GM21529 (cell line): Measurements from ENCODE around the gene HSPE1.
A peak's percentile ranks its signal among the peaks of the same experiment; 100 is the strongest.
"Not testable (repeated sequence)": the region's sequence is repeated elsewhere in the genome, so short reads cannot be mapped to it uniquely, and the experiment has no call there.

Experiments used
- ATAC-seq: cut with Tn5 transposase; IDR thresholded peaks from one replicate; pipeline ENCODE4 v1.9.1; 2021; ENCODE audit not compliant: unreplicated experiment

Gene HSPE1

DNA sequence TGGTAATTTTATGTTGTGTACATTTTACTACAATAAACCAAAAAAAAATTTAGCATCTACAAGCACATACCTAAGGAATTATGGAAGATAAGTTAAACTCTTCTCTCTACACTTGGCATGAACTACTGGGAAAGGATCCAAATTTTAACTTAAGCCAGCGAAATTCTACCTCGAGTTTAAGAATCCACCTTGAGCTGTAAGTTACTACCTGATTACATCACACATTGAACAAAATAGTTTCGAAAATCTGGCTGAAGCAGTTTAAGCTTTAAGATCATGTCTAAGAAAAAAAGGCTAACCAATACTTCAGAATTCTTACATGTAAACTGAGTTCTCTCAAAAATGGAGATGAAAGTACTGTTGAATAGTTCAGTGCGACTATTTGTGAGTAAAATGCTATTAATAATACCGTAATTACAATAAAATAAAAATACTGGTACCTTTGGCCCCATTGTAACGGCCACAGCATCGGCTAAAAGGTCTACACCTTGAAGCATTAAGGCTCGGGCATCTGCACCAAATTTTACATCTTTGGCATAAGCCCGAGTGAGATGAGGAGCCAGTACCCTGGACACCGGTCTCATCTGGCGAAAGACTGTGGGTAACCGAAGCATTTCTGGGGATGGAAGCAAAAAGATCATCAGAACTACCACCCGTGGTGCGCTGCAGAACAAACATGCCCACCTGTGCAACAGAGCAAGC is 1.8 kb upstream of the HSPE1 start:
- ATAC-seq: no peak

GRCh38 chr2:197498937-197499593 is 1.1 kb upstream of the HSPE1 start:
- ATAC-seq: peak; percentile 23

GRCh38 chr2:197500503-197501131 is 438 bp downstream of the HSPE1 start:
- ATAC-seq: peak; percentile 1

GRCh38 chr2:197502201-197502600 is 2.0 kb downstream of the HSPE1 start:
- no peak for ATAC-seq

GRCh38 chr2:197502685-197503084 is 2.5 kb downstream of the HSPE1 start:
- no peak for ATAC-seq

DNA sequence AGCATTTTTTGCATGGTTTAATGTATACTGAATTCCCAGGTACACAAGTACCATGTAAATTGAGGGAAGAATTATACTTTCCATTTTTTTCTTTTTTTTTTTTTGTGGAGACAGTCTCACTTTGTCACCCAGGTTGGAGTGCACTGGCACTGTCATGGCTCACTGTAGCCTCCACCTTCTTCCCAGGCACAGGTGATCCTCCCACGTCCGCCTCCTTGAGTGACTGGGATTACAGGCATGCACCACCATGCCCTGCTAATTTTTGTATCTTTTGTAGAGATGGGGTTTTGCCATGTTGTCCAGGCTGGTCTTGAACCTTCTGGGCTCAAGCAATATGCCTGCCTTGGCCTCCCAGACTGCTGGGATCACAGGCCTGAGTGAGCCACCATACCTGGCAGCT is 3.8 kb downstream of the HSPE1 start:
- ATAC-seq: no peak

- ATAC-seq: no peak
Measured at GRCh38 chr2:197504512-197504911, 4.3 kb downstream of the HSPE1 start.

- ATAC-seq: no peak
Measured at GRCh38 chr2:197506658-197507057, 6.5 kb downstream of the HSPE1 start.

- no peak for ATAC-seq
Measured at GRCh38 chr2:197513915-197514314, 13.7 kb downstream of the HSPE1 start.

GRCh38 chr2:197514754-197515153 is 14.6 kb downstream of the HSPE1 start:
- ATAC-seq: no peak

DNA sequence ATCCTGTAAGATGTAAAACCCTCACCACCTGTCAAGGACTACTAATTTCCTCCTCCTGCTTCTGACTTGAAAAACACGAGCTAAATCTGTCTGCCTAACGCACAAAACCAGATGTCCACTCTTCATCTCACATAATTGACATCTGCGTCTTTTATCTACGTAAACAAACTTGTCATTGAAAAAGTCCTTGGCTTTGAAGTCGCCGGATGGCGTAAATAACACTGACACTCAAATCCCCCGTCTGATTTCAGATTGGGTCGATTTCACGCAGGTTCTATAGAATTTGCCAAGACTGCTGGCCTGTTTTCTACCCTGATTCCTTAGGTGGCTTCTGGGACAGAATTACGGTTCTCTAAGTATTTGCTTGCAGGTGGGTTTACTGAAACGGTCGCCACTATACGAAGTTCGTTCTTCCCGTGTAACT is 15.1 kb downstream of the HSPE1 start:
- peak; percentile 20 for ATAC-seq

GRCh38 chr2:197515739-197516392 is 15.7 kb downstream of the HSPE1 start, which contains the start of gene MOB4:
Gene MOB4, plus strand, starts transcription at chr2:197516066. Its CDS starts 21 bp downstream, at chr2:197516087.
- ATAC-seq: peak; percentile 91

DNA sequence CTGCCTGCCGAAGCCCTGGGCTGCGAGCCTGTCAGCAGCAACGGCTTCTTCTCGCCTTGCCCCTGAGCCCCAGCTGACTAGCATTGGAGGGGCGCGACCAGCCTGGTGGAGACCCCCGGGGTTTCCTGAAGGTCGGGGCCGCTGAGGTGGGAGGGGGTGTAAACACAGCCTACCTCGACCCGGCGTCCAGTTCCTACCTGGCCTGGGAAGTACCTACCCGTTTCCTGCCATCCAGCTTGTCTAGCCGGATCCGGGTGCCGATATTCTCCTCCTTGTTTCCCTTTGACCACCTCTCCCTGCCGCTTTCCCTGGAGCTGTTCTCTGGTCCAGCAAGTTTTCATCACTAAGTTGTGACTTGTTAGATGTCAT is 16.2 kb downstream of the HSPE1 start:
- ATAC-seq: peak; percentile 9

DNA sequence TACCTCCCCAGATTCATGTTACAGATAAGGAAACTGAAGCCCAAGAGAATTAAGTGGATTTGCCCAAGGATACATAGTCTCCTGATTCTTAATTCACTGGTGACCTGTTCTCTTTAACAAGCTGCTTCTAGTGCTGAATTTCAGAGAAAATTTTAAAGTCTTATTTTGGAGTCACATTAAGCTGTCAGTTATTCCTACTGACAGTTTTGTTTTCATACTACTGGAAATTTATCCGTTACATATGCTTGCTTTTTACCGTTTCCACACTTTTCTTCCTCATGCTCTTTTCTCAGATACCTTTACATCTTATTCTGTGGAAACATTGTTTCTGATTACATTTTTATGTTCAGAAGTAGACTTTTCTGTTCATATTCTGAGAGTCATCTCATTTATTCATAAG is 17.0 kb downstream of the HSPE1 start:
- no peak for ATAC-seq

GRCh38 chr2:197538412-197538811 is 38.2 kb downstream of the HSPE1 start:
- no peak for ATAC-seq

- no peak for ATAC-seq
Measured at GRCh38 chr2:197539734-197540133, 39.6 kb downstream of the HSPE1 start.

- ATAC-seq: no peak
Measured at GRCh38 chr2:197543206-197543605, 43.0 kb downstream of the HSPE1 start.

GRCh38 chr2:197547163-197547900 is 47.2 kb downstream of the HSPE1 start:
- no peak for ATAC-seq

DNA sequence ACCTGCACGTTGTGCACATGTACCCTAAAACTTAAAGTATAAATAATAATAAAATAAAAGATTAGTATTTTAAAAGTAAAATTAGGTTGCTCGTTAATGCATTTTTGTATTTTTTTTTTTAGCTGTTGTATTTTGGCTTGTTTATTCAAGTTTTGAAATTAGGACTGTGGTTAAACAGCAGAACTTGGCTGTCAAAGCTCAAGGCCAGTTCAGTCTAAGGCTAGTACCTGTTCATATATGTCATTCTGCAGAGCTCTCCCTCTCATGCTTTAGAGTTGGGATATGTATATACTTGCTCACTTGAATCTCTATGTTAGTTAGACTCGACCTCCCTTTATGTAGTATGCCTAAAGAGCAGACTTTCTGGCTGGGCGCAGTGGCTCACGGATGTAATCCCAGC is 48.4 kb downstream of the HSPE1 start:
- no peak for ATAC-seq

GRCh38 chr2:197551260-197551659 is 51.1 kb downstream of the HSPE1 start:
- not testable (repeated sequence) for ATAC-seq
